ENCODE results near the gene PHOSPHO1. TPM values are rescaled to one million over a fixed set of nuclear protein-coding genes. Genes with fewer than 3 reads are reported as not detected.
A peak's percentile ranks its signal among the peaks of the same experiment; 100 is the strongest.

The PHOSPHO1 gene
- total RNA-seq, 1 donor from 2014 or later: 0.28 TPM

DNA sequence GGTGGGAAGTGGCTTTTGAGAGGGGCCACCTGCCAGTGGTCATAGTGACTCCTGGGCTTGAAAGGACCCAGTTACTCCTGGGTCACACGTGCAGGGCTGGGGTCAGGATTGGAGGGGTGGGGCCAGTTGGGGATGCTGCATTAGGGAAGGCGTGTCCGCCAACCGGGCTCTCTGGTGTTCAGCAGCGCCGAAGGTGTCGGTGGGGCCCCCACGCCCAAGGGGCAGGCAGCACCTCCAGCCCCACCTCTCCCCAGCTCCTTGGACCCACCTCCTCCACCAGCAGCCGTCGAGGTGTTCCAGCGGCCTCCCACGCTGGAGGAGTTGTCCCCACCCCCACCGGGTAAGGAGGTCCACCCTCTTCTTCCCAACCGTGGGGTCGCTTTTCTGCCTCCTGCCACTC is 10.6 kb downstream of the PHOSPHO1 start:
- ATAC-seq (no peak), DNase-seq (ENCODE audit: low spot score) (no peak)

DNA sequence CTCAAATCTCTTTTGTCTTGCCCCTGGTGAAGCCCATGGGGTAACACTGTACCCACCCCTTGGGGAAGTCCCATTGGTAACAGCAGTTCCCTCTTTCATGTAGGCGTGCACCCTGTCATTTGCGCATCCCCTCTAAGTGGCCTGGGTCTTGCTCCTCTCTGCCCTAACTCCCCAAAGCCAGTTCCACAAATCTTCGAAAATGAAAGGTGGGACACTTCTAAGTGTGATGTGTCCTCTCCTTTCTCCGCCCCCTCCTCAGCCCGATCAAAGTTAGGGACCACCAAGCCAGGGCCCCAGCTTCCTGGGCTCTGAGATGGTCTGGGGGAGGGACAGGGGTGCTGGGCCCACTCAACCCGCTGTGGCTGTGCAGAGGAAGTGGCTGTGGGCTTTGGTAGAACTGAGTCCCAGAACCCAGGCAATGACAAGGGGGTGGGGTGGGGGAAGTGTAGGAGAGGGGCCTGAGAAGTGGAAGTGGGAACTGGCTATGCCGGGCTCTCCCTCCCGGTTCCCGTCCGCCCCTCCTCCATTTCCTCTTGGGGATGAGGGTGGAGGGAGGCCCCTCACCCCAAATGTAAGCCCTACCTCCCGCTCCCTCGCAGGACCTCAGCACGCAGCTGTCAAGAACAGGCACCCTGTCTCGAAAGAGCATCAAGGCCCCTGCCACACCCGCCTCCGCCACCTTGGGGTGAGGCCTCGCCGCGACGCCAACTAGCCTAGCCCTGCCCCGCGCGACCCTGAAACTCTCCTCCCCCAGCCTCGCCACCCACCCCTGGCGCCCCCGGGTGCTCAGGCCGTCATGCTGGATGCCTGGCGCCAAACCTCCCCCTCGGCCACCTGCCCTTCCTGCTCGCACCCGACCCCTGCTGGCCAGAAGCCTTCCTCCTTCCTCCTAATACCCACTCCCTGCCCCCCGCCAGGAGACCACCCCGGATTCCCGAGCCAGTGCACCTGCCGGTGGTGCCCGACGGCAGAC is 11.4 kb downstream of the PHOSPHO1 start:
- DNase-seq (ENCODE audit: low spot score) (no peak), ATAC-seq (peak; percentile 26)

GRCh38 chr17:49217651-49218413 is 12.8 kb downstream of the PHOSPHO1 start:
- ATAC-seq (peak; percentile 44), DNase-seq (ENCODE audit: low spot score) (no peak)

DNA sequence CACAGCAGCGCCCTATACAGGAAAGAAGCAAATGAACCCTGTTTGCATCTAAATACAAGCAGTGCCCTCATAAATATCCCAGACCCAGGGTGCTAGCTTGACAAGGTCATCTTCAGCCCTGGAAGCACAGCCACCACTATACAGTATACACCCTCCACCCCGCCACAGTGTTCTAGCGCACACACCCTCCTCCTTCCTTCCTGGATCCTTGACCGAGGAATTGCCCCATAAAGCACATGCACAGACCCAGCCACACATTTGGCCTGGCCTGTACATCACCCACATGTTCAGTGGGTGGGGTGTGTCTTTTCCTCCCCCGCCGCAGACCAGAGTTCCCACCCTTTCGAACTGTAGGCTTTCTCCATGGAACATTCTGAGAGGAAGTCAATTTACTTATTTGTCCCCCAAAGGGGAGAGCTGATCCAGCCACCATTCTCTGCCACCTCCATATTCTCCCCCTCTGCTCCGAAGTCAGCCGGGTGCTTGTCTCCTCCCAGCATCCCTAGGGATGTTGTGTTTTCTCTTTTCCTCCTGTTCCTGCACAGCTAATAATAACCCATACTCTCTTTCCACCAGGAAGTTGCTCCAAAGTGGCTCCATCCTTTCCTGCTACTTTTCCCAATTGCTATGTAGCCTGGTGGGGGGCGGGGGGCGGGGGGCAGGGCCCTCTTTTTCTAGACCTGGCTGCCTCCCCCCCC is 13.5 kb downstream of the PHOSPHO1 start:
- ATAC-seq (peak; percentile 62), DNase-seq (ENCODE audit: low spot score) (no peak)

- ATAC-seq (no peak), DNase-seq (ENCODE audit: low spot score) (no peak)
Measured at GRCh38 chr17:49216482-49216881, 14.1 kb downstream of the PHOSPHO1 start.

- ATAC-seq: no peak
Measured at GRCh38 chr17:49214676-49215360, 15.8 kb downstream of the PHOSPHO1 start.

DNA sequence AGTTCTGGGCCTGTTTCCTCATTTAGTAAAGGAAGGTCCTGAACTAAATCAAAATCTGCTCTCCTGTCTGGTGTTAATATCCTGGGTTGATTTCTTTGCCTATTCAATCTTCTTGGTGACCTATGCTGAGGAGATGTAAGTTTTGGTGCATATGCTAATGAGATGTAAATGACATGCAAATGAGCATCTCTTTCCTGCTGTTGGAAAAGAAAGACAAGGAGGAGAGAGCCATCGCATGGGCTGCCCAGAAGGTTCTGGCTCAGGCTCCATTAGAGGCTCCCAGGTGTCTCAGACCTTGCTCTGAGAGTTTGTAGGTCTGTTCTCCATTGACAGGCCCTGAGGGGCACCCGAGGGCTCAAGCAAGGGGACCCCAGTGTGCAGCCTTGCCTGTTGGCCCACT is 16.7 kb downstream of the PHOSPHO1 start:
- ATAC-seq (no peak), DNase-seq (ENCODE audit: low spot score) (no peak)

More at GRCh38 chr17:49214676-49215360, 15.8 kb downstream of the PHOSPHO1 start:
- no peak for DNase-seq (ENCODE audit: low spot score)

- ATAC-seq: no peak
Measured at GRCh38 chr17:49213399-49213798, 17.2 kb downstream of the PHOSPHO1 start.

DNA sequence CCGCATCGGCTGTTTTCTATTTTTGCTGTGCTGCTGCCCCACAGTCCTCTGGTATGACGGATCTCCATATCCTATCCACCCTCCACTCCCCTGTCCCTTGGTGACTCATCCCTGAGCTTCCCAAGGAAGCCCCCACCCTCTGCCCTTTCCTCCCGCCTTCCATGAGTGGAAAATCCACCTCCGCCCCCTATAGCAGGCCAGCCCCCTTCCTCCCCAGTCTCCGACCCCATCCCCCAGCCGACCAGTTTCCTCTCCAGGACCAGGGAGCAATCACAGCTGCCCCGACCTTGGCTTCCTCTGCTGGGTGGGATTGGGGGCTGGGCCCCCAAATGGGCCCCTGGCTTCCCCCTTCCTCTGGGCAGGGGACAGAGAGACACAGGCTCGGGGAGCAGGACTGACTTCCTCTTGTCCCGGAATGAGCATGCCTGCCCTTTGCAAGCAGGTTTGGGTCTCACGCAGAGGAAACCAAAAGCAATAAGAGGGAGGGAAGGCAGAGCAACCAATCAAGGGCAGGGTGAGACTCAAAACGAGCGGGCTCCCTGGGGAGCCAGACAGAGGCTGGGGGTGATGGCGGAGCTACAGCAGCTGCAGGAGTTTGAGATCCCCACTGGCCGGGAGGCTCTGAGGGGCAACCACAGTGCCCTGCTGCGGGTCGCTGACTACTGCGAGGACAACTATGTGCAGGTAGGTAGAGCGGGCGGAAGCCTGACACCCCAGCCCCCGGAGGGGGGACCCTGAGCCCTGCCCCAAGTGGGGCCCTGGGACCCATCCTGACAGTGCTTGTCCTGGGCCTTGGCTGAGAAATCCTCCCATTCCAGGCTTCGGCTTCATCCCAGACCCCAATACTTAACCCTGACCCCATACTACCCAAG is 20.2 kb downstream of the PHOSPHO1 start, which contains the start of the genes ABI3 and GNGT2:
Gene ABI3, plus strand, starts transcription at position 550 of the 872 bp plus-strand sequence. Its CDS starts 18 bp downstream, at position 568.
Gene GNGT2, minus strand, starts transcription at position 417 of the 872 bp plus-strand sequence. CDS start 3,152 bp downstream, outside the sequence.
- DNase-seq (ENCODE audit: low spot score) (no peak), ATAC-seq (peak; percentile 64)

More at GRCh38 chr17:49213399-49213798, 17.2 kb downstream of the PHOSPHO1 start:
- DNase-seq (ENCODE audit: low spot score): no peak

- no peak for ATAC-seq
- no peak for DNase-seq (ENCODE audit: low spot score)
Measured at GRCh38 chr17:49209061-49209571, 21.5 kb downstream of the PHOSPHO1 start.

DNA sequence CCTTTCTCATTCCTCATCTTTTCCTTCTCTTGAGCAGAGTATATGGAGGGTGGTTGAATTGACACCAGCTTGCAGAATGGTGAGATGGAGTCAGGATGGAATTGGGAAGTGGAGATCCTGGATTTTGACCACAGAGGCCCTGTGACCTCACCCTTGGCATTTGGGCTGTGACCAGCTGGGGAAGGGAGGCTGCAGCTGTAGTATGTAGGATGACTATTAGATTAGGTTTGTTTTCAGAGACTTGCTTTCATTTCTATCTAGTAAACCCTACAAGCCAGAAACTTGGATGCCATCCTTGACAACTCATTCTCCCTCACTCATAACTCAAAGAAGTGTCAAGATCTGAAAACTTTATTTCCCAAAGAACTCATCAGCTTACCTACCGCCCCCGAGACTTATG is 26.1 kb downstream of the PHOSPHO1 start:
- DNase-seq (ENCODE audit: low spot score): no peak
- no peak for ATAC-seq

DNA sequence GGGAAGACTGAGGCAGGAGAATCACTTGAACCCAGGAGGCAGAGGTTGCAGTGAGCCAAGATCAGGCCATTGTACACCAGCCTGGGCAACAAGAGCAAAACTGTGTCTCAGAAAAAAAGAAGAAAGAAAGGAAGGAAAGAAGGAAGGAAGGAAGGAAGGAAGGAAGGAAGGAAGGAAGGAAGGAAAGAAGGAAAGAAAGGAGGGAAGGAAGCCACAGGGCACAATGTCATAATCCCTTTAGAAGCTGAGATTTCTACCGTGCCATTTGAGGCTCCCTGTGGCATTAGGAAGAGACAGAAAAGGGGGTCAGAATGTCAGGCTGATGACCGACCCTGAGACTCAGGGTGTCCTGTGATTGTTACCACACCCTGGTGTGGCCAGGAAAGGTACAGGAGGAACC is 26.8 kb downstream of the PHOSPHO1 start:
- DNase-seq (ENCODE audit: low spot score): no peak
- ATAC-seq: no peak

GRCh38 chr17:49201481-49201927 is 29.1 kb downstream of the PHOSPHO1 start:
- DNase-seq (ENCODE audit: low spot score) (no peak), ATAC-seq (no peak)

DNA sequence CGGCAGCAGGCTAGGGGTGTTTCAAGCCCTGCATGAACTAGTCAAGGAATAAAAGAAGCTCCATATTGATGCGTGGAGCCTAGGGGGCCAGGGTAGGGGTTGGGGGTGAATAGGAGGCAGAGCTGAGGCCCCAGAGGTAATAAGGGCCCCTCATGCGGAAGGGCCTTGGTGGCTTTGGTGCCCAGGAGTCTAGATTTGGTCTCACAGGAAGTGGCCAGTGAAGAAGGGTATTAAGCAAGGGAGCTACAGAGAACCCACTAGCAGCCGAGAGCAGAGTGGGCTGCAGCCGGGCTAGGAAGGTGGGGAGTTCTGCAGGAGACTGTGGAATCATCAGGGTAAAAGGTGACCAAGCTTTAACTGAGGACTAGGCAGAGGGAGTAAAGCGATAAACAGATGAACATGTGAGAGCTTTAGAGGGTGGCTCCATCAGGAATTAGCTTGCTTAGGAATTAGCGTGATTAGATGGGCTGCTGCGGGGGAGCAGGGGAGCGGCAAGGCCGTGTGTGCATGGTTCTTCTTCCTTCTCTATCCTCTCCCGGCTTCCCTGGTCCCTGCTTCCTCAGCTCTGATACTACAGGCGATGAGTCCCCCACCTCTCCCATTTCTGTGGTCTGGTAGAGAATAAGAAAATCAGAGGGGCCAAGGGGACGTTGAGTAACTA is 30.0 kb downstream of the PHOSPHO1 start:
- DNase-seq (ENCODE audit: low spot score) (no peak), ATAC-seq (no peak)

GRCh38 chr17:49198211-49198610 is 32.4 kb downstream of the PHOSPHO1 start:
- ATAC-seq: no peak
- DNase-seq (ENCODE audit: low spot score): no peak

GRCh38 chr17:49197346-49197998 is 33.1 kb downstream of the PHOSPHO1 start:
- DNase-seq (ENCODE audit: low spot score) (no peak), ATAC-seq (no peak)

DNA sequence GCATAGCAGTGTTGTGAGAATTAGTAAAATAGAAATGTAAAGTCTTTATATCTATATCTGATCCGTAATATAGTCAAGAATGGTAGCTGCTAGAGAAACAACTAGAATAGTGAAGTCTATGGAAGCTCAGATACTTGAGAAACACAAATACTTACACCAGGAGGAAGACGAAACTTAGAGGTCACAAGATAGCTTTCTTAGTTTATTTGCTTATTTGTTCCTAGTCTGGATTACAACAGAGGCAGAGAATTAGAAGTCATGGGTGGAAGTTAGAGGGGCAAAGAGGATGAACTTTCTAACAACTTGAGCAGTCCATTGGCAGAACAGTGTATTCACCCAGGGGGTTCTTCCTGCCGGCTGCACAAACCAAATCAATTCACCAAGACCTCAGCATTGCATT is 34.1 kb downstream of the PHOSPHO1 start:
- ATAC-seq (no peak), DNase-seq (ENCODE audit: low spot score) (no peak)

- no peak for DNase-seq (ENCODE audit: low spot score)
- ATAC-seq: no peak
Measured at GRCh38 chr17:49195751-49196150, 34.8 kb downstream of the PHOSPHO1 start.
